GM12892 (cell line): ENCODE results near the gene CD164L2.

Experiments
- DNase-seq: peaks from one replicate; pipeline ENCODE4 v3.0.0; 2011; ENCODE audit not compliant: insufficient read length
- FAIRE-seq: peaks from 2 replicates; lab custom pipeline; 2011; peaks lifted over from hg19 to GRCh38; lab: Jason Lieb, UNC
- POLR2A ChIP-seq: IDR thresholded peaks from 2 replicates; pipeline ENCODE4 v1.6.1; 2011; ENCODE audit warnings: low read depth, low read length, control low read depth
- POLR2AphosphoS5 ChIP-seq: IDR thresholded peaks from 2 replicates; pipeline ENCODE4 v1.6.1; 2011; ENCODE audit warnings: low read depth, low read length, control low read depth
- TAF1 ChIP-seq: IDR thresholded peaks from 2 replicates; pipeline ENCODE4 v1.6.1; 2011; ENCODE audit warnings: low read depth, mild to moderate bottlenecking, control low read depth, low read length, borderline replicate concordance

CD164L2 gene

GRCh38 chr1:27403065-27403726 is 20.1 kb upstream of the CD164L2 start:
- FAIRE-seq, result peak; percentile 44
- no peak for DNase-seq

GRCh38 chr1:27402349-27402754 is 19.2 kb upstream of the CD164L2 start:
- DNase-seq (no peak), FAIRE-seq (no peak)
- no peak for TF ChIP-seq TAF1
- peak; percentile 34; the same call in 1 of the 2 replicates for TF ChIP-seq POLR2AphosphoS5
- no peak for TF ChIP-seq POLR2A

More at GRCh38 chr1:27403065-27403726, 20.1 kb upstream of the CD164L2 start:
- TF ChIP-seq POLR2A (no peak), POLR2AphosphoS5 (no peak), TAF1 (no peak)

GRCh38 chr1:27400963-27401341 is 17.8 kb upstream of the CD164L2 start:
- 0 out of 2 replicates have a peak, but pooled peaks have one; percentile 11 for TF ChIP-seq POLR2AphosphoS5
- TF ChIP-seq POLR2A, result no peak
- TF ChIP-seq TAF1, result no peak
- no peak for FAIRE-seq
- no peak for DNase-seq

DNA sequence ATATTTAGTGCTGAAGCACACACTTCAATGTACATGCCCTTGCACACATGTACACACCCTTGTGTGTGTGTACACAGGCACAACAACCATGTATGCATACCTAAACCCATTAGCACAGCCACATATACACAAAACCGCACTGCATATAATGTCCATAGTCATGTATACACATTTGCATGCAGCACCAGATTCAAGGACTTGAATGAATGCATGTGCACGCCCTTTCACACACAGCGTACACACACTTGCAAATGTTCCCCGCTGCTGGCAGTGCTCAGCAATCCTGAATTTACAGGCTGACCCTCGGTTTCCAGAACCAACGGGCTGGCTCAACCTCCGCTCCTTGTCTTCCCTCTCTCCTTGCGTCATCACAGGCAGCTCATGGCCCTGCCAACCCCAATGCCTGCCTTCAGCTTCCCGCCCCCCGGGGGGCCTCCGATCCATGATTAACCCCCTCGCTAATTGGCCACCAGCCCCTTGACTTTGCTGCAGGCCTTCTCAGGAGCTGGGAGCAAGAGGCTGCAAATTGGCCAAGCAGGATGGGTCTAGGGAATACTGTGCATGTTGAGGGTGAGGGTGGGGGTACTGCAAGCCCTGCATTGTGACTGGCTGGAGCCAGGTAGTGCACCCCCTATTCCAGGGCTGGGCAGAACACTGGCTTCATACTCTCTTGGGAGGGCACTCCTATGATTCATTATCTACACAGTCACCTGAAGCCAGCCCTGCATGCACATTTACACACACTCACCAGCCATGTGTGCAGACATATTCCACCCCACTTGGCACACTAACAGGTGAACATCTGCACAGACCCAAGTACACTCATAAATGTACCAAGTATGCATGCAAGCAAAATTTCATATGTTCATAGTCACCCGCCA is 17.2 kb upstream of the CD164L2 start:
- DNase-seq (no peak), FAIRE-seq (no peak)
- TF ChIP-seq TAF1, result no peak
- peak; percentile 46 for TF ChIP-seq POLR2AphosphoS5
- TF ChIP-seq POLR2A, result peak; percentile 38

GRCh38 chr1:27399251-27400025 is 16.3 kb upstream of the CD164L2 start:
- FAIRE-seq, result no peak
- TF ChIP-seq TAF1 (no peak), POLR2A (no peak), POLR2AphosphoS5 (peak; percentile 26; the same call in 1 of the 2 replicates)
- no peak for DNase-seq

DNA sequence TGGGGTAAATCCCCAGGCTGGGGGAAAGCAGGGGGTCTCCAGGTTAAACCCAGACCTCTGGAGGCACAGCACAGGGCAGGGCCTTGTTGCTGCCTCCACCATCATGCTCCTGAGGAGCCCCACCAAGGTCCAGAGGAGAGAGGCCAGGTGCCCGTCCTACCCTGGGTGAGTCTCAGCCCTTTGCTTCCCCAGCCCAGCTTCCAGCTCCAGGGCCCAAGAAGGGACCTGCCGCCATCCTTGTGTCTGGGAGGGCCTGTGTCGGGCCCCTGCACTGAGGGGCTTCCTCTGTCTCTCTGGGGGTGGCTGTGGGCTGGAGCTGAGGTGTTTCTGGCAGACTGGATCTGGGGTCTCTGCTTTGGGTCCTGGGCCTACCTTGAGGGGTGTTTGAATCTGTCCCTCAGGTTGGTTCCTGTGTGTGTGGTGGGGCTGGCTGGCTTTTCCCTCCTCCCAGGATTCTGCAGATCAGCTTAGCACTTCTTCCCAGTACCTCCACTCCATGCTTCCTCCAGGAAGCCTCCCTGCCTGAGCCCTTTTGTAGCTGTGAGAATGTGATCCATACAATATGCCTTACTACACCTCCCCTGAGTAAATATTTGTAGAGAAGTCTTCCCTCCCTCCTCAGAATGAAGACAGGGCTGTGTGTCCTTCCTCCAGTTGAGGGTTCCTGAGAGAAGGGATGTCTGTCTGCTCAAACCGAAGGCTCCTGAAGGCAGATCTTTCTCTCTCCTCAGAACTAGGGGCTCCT is 15.4 kb upstream of the CD164L2 start:
- DNase-seq (no peak), FAIRE-seq (no peak)
- TF ChIP-seq POLR2A (no peak), TAF1 (no peak), POLR2AphosphoS5 (no peak)

DNA sequence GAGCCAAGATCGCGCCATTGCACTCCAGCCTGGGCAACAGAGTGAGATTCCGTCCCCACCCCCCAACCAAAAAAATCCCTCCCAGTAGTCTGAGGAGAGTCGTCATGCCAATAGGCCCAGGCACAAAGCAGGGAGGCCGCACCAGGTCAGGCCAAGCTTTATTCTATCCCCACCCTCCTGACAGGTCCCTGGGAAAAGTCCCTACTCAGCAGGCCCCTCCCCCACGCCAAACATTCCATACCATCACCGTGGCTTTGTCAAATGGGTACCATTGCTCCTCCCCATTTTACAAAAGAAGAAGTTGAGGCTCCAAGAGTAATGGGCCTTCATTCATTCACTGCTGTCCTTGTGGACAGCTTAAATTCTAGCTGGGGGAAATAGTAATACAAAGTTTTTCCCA is 14.6 kb upstream of the CD164L2 start:
- TF ChIP-seq POLR2A, result no peak
- no peak for TF ChIP-seq POLR2AphosphoS5
- no peak for TF ChIP-seq TAF1
- DNase-seq (no peak), FAIRE-seq (no peak)

DNA sequence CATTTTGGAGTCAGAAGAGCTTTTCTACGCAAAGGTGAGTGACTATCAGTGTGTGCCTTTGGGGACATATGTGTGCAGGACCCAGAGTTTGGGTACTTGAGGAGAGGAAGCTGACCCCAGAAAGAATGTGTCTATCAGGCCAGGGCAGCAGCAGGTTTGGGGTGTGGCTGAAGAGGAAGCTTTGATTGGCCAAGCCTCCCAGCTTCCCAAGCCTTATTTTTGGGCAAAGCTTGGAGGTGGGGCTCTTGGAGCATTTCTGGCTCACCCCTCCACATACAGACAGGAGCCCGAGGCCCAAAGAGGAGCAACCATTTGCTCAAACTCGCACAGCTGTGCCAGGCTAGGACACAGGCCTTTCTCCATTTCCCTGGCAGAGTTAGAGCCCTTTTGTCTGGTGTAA is 14.0 kb upstream of the CD164L2 start:
- no peak for DNase-seq
- TF ChIP-seq POLR2AphosphoS5 (no peak), POLR2A (no peak), TAF1 (no peak)
- FAIRE-seq, result no peak

GRCh38 chr1:27395441-27396195 is 12.5 kb upstream of the CD164L2 start:
- FAIRE-seq (peak; percentile 74), DNase-seq (peak; percentile 86)
- no peak for TF ChIP-seq POLR2A
- TF ChIP-seq POLR2AphosphoS5, result no peak
- TF ChIP-seq TAF1, result no peak

GRCh38 chr1:27394925-27395324 is 11.8 kb upstream of the CD164L2 start:
- FAIRE-seq (no peak), DNase-seq (no peak)

More at GRCh38 chr1:27394925-27395324, 11.8 kb upstream of the CD164L2 start:
- TF ChIP-seq TAF1, result no peak
- no peak for TF ChIP-seq POLR2AphosphoS5
- no peak for TF ChIP-seq POLR2A
